ENCODE measurements around the gene SH3GL1.
A peak's percentile ranks its signal among the peaks of the same experiment; 100 is the strongest.
"Not testable (repeated sequence)": the region's sequence is repeated elsewhere in the genome, so short reads cannot be mapped to it uniquely, and the experiment has no call there.

SH3GL1 gene

GRCh38 chr19:4342615-4343369, 57.6 kb downstream of the SH3GL1 start:
- DNase-seq: peak; percentile 89 to 99

DNA sequence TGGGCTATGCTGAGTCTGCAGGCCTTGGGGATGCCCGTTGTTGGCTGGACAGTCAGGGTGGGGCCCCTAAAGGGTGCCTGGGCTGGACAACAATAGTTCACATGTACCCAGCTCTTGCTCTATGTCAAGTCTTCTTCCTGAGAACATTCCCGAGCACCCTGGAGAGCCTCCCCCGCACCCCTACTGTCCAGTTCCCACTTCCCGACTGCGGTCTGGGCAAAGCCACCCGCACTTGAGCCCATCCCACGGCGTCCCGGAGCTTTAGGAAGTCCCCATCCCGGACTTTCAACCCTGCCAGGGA, 58.1 kb downstream of the SH3GL1 start:
- DNase-seq: no peak

GRCh38 chr19:4338441-4339355, 61.6 kb downstream of the SH3GL1 start, which contains the start of gene STAP2:
TSS of gene STAP2 (minus strand) at chr19:4338827. CDS start at chr19:4338753, 74 bp downstream.
- DNase-seq: peak in 1 of 2 donors; percentile 45

DNA sequence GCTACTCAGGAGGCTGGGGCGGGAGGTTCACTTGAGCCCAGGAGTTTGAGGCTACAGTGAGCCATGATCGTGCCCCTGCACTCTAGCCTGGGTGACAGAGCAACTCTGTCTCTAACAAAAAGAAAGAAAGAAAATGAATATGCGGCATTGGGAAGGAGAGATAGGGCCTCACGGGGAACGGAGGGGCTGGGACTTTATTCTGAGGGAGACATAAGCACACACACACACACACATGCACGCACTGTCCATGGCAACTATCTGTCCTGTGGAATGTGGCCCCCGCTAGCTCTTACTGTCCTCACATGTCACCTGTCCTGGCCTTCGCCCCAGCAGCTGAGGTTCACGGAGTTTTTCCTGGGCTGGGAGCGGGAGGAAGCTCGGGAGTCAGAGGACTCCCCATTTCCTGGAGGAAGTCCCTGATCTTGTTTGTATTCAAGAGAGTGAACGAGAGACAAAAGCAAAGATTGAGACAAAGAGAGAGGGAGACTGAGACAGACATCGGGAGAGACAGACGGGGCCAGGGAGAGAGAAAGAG, 62.4 kb downstream of the SH3GL1 start:
- DNase-seq: no peak

- DNase-seq: no peak
Observed at GRCh38 chr19:4334929-4335570, 65.3 kb downstream of the SH3GL1 start.

GRCh38 chr19:4329858-4330257, 70.5 kb downstream of the SH3GL1 start:
- DNase-seq: no peak

GRCh38 chr19:4328991-4329681, 71.2 kb downstream of the SH3GL1 start:
- not testable (repeated sequence) for DNase-seq

DNA sequence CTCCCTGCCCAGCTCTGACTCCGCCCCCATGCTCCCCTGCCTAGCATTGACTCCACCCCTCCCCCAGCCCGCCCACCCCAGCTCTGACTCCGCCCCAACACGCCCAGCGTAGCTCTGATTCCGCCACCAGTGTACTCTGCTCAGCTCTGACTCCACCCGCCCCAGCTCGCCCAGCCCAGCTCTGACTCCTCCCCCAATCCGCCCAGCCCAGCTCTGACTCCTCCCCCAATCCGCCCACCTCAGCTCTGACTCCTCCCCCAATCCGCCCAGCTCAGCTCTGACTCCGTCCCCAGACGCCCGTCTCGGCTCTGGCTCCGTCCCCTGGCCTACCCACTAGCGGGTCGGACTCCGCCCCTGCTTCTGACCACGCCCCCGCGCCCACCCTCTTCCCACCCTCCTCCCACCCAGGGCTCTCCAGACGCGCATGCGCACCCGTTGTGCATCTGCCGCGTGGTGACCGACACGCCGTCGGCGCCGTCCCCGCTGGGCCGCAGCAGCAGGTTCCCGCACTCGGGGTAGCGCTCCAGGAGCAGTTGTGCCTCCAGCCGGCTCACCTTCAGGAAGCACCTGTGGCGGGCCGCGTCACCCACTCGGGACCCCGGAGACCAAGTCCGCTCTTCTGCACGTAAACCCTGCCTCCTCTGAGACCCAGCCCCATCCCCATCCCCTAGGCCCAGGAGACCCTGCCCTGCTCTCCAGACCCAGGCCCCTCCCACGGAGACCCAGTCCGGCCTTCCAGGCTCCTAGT, 71.9 kb downstream of the SH3GL1 start:
- DNase-seq: peak; percentile 79 to 91

DNA sequence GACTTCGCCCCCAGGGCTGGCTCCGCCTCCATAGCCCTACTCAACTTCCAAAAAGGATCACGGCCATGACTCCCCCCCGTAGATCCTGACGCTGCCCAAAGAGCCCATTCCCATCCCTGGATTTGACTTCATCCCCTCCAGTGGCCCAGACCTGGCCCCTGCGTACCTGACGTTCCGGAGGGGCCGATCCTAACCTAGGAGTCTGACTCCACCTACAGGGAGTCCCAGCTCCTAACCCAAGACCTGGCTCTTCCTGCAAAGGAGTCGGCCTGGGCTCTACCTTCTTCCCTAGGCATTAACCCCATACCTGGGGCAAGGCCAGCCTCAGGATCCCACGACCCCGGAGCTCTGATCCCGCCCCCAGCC, 72.5 kb downstream of the SH3GL1 start:
- no peak for DNase-seq

GRCh38 chr19:4327252-4327876, 73.0 kb downstream of the SH3GL1 start:
- no peak for DNase-seq

DNA sequence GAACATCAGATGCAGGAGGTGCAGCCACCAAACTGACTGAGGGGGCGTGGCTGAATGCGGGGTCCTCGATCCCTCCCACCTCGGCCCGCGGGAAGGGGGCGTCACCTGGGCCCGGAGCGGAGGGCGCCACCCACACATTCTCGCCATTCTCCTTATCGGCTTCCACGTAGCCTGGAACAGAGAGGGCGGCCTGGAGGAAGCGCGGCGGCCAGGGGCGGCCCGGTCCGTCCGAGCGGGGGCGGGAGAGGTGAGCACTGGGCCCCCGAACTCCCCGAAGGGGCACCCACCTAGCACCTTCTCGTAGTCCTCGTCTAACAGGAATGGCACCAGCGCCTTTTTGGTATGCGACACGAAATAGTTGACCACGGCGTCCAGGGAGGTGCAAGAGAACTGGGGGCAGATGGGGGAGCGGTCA, 73.5 kb downstream of the SH3GL1 start:
- DNase-seq: no peak

DNA sequence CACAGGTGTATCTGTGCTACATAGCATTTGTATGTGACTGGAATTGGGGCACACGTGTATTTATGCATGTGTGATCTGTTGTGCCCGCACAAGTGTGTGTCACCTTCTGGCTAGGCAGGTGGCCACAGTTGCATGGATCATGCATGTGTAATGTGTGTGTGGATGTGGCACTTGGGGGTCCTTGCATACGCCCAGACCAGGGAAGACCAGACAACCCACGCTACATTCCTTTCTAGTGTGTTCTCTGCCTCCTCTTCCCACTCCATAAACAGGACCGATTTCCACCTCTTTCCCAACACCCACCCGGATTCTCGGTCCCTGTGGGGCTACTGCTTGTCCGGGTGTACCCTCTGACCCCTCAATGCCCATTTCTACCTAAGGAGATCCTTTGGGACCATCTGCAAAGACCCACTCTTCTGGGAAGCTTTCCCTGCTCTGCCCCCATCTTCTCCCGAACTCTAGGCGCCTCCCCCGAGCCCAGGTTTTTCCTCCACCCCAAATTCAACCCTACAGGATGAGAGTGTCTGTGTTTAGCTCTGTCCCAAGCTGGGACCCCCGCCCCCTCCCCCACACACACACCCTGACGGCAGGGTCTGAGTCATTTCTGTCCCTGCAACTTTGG, 74.0 kb downstream of the SH3GL1 start:
- DNase-seq: no peak

DNA sequence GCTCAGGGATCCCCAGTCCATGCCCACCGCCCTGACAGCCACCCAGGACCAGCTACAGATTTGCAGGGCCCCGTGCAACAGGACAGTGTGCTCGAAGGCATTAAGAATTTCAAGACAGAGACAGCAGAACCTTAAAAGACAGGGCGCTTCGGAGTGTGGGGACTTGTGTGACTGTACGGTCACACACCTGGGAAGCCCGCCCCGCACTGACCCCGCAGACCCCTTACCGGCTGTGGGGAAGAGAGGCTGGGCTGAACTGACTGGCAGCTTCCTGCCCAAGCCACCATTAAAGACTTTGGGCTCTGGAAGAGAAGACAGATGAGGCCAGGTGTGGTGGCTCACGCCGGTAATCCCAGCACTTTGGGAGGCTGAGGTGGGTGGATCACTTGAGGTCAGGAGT, 76.1 kb downstream of the SH3GL1 start:
- DNase-seq: no peak

- DNase-seq: no peak
Observed at GRCh38 chr19:4323692-4324091, 76.7 kb downstream of the SH3GL1 start.

DNA sequence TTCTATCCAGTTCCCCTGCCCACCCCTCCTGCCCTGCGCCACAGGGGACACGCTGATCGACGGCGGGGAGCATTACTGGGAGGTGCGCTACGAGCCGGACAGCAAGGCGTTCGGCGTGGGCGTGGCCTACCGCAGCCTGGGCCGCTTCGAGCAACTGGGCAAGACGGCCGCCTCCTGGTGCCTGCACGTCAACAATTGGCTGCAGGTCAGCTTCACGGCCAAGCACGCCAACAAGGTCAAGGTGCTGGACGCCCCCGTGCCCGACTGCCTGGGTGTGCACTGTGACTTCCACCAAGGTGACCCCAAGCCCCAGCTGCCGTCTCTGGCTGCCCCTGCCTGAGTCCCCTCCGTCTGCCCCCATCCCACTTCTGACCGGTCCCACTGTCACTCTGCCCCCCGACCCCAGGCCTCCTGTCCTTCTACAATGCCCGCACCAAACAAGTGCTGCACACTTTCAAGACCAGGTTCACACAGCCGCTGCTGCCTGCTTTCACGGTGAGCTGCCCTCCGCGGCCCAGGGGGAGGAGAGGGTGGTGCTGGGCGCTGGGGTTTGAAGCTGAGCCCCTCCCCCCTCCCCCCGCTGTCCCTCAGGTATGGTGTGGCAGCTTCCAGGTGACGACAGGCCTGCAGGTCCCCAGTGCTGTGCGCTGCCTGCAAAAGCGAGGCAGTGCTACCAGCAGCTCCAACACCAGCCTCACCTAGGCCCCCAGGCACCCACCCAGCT, 77.2 kb downstream of the SH3GL1 start:
- DNase-seq: no peak

DNA sequence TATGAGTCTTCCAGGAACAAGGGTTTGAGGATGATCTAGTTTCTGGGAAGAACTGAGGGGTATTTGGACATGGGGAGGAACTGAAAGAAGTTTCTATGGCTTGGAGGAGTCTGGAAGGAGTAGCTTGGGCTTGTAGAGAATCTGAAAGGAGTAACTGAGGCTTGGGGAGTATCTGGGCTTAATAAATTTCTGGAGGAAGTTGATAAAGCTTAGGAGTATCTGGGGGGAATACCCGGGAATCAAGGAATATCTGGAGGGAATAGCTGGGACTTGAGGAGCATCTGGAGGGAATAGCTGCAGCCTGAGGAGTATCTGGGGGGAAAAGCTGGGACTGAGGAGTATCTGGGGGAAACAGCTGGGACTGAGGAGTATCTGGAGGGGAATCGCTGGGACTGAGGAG, 79.9 kb downstream of the SH3GL1 start:
- DNase-seq: no peak

- no peak for DNase-seq
Observed at GRCh38 chr19:4319067-4319718, 81.2 kb downstream of the SH3GL1 start.

DNA sequence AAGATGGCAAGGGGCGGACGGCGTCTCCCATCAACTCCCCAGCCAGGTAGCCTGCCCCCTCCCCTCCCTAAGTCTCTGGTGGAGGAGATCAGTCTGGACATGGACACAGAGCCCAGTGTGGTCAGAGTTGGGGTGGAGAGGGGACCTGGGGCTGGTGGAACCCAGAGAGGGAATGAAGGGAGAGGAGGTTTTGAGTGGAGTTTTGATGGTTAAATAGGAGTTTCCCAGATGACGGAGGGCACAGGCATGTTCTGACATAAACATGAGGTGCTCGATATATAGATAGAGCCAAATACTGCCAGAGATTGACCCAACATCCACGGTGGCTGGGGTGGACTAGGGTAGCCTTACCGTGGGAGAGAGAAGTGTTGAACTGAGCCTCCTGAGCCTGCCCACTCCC, 81.9 kb downstream of the SH3GL1 start:
- no peak for DNase-seq

- no peak for DNase-seq
Observed at GRCh38 chr19:4316956-4317355, 83.4 kb downstream of the SH3GL1 start.
